ENCODE data around the gene PTPRN2.

Gene PTPRN2

GRCh38 chr7:157976406-157976805 lies 611.2 kb downstream of the PTPRN2 start:
- no peak for DNase-seq

GRCh38 chr7:157975401-157976372 lies 611.9 kb downstream of the PTPRN2 start:
- DNase-seq = no peak

GRCh38 chr7:157974678-157975230 lies 612.9 kb downstream of the PTPRN2 start:
- DNase-seq = no peak

GRCh38 chr7:157973971-157974677 lies 613.5 kb downstream of the PTPRN2 start:
- no peak for DNase-seq

GRCh38 chr7:157972914-157973313 lies 614.7 kb downstream of the PTPRN2 start:
- no peak for DNase-seq

- no peak for DNase-seq
Measured at GRCh38 chr7:157971501-157971900, 616.1 kb downstream of the PTPRN2 start.

- no peak for DNase-seq
Measured at GRCh38 chr7:157970744-157971143, 616.9 kb downstream of the PTPRN2 start.

- DNase-seq = no peak
Measured at GRCh38 chr7:157969995-157970394, 617.6 kb downstream of the PTPRN2 start.

- no peak for DNase-seq
Measured at GRCh38 chr7:157966490-157966889, 621.1 kb downstream of the PTPRN2 start.

- no peak for DNase-seq
Measured at GRCh38 chr7:157964521-157964920, 623.1 kb downstream of the PTPRN2 start.

GRCh38 chr7:157964016-157964415 lies 623.6 kb downstream of the PTPRN2 start:
- DNase-seq = no peak

GRCh38 chr7:157963526-157963925 lies 624.1 kb downstream of the PTPRN2 start:
- no peak for DNase-seq

- DNase-seq = no peak
Measured at GRCh38 chr7:157962458-157963306, 624.9 kb downstream of the PTPRN2 start.

GRCh38 chr7:157961731-157962457 lies 625.7 kb downstream of the PTPRN2 start:
- no peak for DNase-seq

GRCh38 chr7:157955348-157955999 lies 632.1 kb downstream of the PTPRN2 start:
- DNase-seq = no peak

- no peak for DNase-seq
Measured at GRCh38 chr7:157954901-157955300, 632.7 kb downstream of the PTPRN2 start.

GRCh38 chr7:157952841-157953645 lies 634.6 kb downstream of the PTPRN2 start:
- DNase-seq = no peak

- DNase-seq = no peak
Measured at GRCh38 chr7:157952050-157952667, 635.5 kb downstream of the PTPRN2 start.

- no peak for DNase-seq
Measured at GRCh38 chr7:157951300-157952049, 636.1 kb downstream of the PTPRN2 start.

Measured in activated CD4-positive, CD25-positive, alpha-beta regulatory T cell (primary cell).